GM10248 (cell line): Measurements from ENCODE around the gene GPAM.

Experiments
- CTCF ChIA-PET: fragments of 300-600 bp; sonication (Branson Sonifier 250); formaldehyde crosslinking; extraction: SDS; loops from one replicate; lab custom pipeline; 2021; ENCODE audit warnings: antibody characterized with exemption; lab: Yijun Ruan, JAX
- POLR2A ChIA-PET: fragments of 350-650 bp; sonication (Branson Sonifier 250); formaldehyde crosslinking; extraction: SDS; loops from one replicate; lab custom pipeline; 2020; ENCODE audit warnings: antibody characterized with exemption; lab: Yijun Ruan, JAX
- DNase-seq: peaks from one replicate; pipeline ENCODE4 v3.0.0; 2012; ENCODE audit errors: extremely low spot score
- TF ChIP-seq, protein P1 (sequence below): IDR thresholded peaks from 2 replicates; pipeline ENCODE4 v1.5.1; 2012; ENCODE audit warnings: mild to moderate bottlenecking, low read depth; ENCODE audit errors: extremely low read depth, missing control alignments, control extremely low read depth

Gene GPAM

DNA sequence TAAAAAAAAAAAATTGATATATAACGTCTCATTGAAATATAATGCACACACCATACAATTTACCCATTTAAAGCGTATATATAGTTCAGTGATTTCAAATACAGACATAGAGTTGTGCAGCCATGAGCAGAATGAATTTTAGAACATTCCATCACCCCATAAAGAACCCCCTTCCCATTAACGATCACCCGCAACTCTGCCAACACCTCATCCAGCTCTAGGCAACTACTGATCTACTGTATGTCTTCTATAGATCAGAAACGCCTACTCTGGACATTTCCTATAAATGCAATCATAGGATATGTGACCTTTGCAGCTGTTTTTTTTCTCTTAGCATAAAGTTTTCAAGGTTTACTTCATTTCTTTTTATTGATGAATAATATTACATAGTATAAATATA lies 33.4 kb upstream of the GPAM start:
- DNase-seq: no peak
- TF ChIP-seq, protein P1, sequence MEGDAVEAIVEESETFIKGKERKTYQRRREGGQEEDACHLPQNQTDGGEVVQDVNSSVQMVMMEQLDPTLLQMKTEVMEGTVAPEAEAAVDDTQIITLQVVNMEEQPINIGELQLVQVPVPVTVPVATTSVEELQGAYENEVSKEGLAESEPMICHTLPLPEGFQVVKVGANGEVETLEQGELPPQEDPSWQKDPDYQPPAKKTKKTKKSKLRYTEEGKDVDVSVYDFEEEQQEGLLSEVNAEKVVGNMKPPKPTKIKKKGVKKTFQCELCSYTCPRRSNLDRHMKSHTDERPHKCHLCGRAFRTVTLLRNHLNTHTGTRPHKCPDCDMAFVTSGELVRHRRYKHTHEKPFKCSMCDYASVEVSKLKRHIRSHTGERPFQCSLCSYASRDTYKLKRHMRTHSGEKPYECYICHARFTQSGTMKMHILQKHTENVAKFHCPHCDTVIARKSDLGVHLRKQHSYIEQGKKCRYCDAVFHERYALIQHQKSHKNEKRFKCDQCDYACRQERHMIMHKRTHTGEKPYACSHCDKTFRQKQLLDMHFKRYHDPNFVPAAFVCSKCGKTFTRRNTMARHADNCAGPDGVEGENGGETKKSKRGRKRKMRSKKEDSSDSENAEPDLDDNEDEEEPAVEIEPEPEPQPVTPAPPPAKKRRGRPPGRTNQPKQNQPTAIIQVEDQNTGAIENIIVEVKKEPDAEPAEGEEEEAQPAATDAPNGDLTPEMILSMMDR: no peak
- CTCF ChIA-PET: interaction anchor here (0.9 kb wide), 1 partner anchor 91 kb away, joined by 3 read pairs; no protein-coding TSS in a partner anchor
- POLR2A ChIA-PET: no interaction called here

DNA sequence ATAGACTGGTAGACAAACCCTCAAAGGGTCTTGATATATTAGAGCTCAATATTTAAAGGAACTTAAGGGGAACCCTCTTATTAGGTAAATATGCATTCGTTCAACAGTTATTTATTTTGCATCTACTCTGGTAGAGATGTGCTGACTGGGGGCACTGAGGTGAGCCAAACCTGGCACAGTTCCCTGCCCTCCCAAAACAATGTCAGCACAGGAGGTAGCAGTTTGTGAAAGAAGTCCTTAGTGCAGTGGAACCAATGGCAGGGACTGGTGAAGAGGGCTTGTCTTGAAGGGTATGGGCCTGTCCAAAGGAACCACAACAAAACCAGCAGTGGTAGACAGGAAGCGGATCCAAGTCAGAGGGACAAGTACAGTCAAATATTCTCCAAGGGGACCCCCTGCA lies 32.6 kb upstream of the GPAM start:
- DNase-seq: no peak
- ChIA-PET POLR2A (no interaction called here), CTCF (interaction anchor here (1.2 to 3.0 kb wide), 4 partner anchors 8 to 91 kb away, joined by 3 to 7 read pairs (median 4); no protein-coding TSS in a partner anchor)
- TF ChIP-seq, protein P1: no peak

DNA sequence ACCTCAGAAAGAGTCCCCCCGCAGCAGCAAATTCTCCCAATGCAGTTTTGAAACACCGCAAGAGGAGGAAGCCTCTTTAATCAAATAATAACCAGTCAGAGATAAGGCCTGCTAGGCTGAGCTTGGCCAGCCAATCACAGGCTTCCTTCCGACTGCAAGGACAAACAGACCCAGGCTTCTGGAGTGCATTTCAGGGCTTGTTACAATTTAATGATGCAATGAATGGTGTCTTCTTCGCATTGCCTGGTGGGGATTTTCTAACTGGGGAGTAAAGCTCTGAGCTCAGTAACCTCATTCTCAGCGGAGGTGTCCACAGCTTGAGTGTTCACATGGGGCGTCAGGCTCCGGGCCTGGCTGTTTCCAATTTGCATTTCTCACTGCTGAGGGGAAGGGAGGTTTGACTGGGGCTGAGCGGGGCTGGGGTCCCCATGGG lies 31.8 kb upstream of the GPAM start:
- ChIA-PET POLR2A (no interaction called here), CTCF (interaction anchor here (1.2 to 3.0 kb wide), 5 partner anchors 9 to 92 kb away, joined by 3 to 8 read pairs (median 4); no protein-coding TSS in a partner anchor)
- TF ChIP-seq, protein P1: no peak
- no peak for DNase-seq

DNA sequence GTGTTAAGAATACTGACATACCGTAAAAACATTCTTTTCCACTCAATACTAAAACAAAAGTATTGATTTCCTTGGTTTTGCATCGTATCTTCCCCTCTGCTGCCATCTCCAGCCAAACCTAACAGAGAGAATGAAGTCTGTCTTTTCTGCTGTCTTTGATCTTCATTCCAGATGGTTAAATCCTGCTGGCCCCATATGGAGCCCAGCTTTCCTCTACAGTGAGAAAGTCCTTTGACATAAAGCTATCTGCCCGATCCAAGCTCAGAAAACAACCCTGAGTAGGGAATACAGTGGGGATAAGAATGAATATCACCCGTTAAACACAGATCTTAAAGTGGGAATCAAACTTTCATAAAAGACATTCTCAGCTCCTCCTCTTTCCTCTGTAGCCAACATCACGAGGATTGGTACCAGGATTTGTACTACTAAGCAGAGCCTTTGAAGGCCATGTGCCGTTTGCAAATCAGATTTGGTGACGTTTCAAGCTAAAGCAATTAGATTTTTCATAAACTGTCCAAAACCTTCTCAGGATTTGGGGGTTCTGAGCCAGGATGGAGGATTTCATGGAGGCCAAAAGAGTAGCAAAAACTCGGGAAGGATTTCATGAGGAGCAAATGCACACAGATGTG lies 30.8 kb upstream of the GPAM start:
- DNase-seq: no peak
- TF ChIP-seq, protein P1: no peak
- ChIA-PET POLR2A (no interaction called here), CTCF (interaction anchor here (2.2 to 3.0 kb wide), 2 partner anchors 13 to 76 kb away, joined by 7 to 8 read pairs; no protein-coding TSS in a partner anchor)

DNA sequence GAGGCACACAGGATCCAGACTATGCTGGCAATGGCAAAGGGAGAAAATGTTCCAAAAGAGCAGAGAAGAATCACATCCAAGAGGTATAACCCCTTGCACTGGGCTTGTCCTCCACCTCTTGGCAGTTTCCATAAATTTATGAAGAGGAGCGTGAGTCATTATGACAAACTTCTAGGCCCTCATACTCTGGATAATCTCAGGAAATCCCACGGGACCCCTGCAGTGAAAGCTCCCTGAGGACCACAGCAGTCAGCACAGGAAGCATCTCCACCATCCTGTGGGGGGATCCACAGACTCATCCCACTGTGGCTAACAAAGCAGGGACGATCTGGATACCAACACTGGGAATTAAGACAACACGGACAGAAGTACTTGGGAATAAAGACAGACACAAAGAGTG lies 30.3 kb upstream of the GPAM start:
- TF ChIP-seq, protein P1: no peak
- ChIA-PET POLR2A (no interaction called here), CTCF (interaction anchor here (2.2 to 3.0 kb wide), 2 partner anchors 13 to 76 kb away, joined by 7 to 8 read pairs; no protein-coding TSS in a partner anchor)
- DNase-seq: no peak

DNA sequence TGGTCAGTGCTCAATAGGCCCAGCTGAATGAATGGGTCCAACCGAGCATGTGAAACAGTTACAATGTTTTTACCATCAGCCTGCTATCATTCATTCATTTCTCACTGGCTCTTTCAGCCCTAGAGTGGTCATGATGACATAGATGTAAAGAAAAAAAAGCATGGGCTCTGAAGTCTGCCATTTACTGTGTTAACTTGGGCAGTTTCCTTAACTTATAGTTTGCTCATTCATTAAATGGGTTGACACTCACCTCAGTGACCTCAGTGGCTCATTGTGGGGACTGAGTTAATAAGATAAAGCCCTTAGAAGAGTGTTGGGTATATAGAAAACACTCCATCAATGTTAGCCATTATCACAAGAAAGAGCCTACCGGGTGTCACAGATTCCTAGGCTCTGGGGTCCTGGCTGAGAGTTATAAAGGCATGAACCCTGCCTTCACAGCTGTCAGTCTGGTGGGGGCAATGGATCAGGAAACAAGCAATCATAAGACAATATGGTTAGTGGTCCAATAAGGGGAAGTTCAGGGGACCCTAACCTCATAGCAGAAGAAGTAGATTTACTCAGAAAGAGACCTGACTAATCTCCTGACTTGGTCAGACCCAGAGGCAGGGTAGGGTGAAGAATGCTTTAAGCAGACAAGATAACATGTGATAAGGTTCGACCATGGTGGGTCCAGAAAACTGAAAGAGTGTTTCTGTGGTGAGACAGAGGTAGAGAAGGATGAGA lies 29.7 kb upstream of the GPAM start:
- CTCF ChIA-PET: interaction anchor here (1.8 kb wide), 1 partner anchor 14 kb away, joined by 4 read pairs; no protein-coding TSS in a partner anchor

More for the DNA sequence above, 29.7 kb upstream of the GPAM start:
- TF ChIP-seq, protein P1: no peak
- POLR2A ChIA-PET: no interaction called here
- no peak for DNase-seq
